CD1c-positive myeloid dendritic cell (primary cell): ENCODE results near the gene HIGD1B.
"Not testable (repeated sequence)": the region's sequence is repeated elsewhere in the genome, so short reads cannot be mapped to it uniquely, and the experiment has no call there.

ENCODE experiments used
- DNase-seq: peaks from one replicate; pipeline ENCODE4 v3.0.0-alpha.2; 2016; ENCODE audit errors: extremely low spot score

HIGD1B gene

DNA sequence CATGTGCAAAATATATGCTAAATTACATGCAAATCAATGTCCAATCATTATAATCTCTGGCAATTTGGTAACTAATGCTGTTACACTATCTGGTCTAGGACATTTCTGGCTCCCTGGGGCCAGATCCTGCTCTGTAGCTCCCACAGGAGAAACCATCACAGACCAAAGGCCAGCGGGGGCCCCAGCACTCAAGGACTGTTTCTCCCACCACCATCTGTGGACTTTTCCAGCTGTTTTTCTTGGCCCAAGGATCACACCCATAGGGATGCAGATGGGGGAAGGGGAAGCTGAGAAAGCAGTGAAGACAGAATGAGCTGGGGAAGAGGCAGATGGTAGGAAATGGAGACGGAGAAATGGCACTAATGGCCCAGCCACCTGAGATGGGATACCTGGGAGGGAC, at the start of gene HIGD1B:
Gene HIGD1B, plus strand, starts transcription at position 298 of the 400 bp plus-strand sequence. CDS start 270 bp downstream, outside the sequence.
- DNase-seq = no peak

GRCh38 chr17:44798356-44798755, 49.3 kb upstream of the HIGD1B start:
- no peak for DNase-seq

GRCh38 chr17:44801880-44802279, 45.8 kb upstream of the HIGD1B start:
- no peak for DNase-seq

- DNase-seq = no peak
These were observed 43.2 kb upstream of the HIGD1B start for GRCh38 chr17:44804302-44805089.

- DNase-seq = no peak
These were observed 40.4 kb upstream of the HIGD1B start for GRCh38 chr17:44807093-44807816.

GRCh38 chr17:44807817-44808155, 39.9 kb upstream of the HIGD1B start:
- DNase-seq = no peak

DNA sequence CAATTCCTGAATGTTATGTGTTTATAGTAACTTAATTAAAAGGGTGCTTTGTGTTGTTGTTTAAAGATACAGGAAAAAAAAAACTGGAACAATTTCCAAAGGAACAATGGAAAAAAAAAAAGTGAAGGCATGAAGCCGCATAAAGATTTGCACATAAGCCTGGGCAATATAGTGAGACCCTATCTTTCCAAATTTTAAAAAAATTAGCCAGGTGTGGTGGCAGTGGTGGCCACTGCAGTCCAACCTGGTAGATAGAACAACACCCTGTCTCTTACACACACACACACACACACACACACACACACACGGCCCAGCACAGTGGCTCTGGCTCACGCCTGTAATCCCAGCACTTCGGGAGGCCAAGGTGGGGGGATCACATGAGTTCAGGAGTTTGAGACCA, 39.5 kb upstream of the HIGD1B start:
- DNase-seq = no peak

- not testable (repeated sequence) for DNase-seq
These were observed 38.9 kb upstream of the HIGD1B start for GRCh38 chr17:44808656-44809388.

DNA sequence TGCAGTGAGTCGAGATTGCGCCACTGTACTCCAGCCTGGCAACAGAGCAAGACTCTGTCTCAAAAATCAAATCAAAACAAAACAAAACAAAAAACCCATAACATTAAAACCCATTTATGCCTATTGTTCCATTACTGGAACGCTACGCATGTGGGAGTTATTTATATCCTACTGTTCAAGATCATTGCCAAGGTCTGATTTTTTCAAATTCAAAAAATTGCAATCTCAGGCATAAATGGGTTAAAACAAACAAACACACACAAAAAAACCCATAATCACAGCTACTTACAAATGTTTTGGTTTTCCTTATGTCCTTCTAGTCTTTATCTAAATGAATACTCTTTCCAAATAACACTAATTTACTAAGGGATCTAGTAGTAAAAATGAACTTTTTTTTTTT, 35.4 kb upstream of the HIGD1B start:
- DNase-seq = no peak

GRCh38 chr17:44818508-44818907, 29.2 kb upstream of the HIGD1B start:
- DNase-seq = not testable (repeated sequence)

DNA sequence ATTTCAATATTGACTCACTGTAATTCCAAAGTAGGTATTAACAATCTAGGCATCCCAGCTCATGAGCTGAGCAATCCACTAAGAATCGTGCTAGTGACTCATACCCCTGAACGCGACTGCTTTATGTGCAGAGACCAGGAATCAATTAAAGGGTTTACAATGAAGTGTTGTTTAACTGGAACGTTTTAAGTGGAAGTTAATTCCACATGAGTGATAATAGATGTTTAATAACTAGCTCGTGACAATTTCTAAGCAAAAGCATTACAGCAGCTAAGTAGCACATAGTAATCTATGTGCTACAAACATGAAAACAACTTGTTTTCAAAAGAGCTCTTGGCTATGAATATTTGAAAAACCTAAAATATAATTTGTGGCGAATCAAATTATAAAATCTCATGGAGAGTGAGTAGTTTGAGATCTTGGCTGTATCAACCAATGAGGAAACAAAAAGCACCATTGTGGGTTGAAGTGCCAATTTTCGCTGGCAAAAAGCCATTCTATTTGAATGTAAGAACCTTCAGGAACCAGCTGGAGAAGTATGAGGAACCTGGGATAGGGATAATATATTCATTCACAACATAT, 27.0 kb upstream of the HIGD1B start:
- DNase-seq = no peak

DNA sequence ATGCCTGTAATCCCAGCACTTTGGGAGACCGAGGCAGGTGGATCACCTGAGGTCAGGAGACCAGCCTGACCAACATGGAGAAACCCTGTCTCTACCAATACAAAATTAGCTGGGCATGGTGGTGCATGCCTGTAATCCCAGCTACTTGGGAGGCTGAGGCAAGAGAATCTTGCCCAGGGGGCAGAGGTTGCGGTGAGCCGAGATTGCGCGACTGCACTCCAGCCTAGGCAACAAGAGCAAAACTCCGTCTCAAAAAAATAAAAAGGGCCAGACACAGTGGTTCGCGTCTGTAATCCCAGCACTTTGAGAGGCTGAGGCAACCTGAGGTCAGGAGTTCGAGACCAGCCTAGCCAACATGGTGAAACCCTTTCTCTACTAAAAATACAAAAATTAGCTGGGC, 22.4 kb upstream of the HIGD1B start:
- not testable (repeated sequence) for DNase-seq

- DNase-seq = no peak
These were observed 21.4 kb upstream of the HIGD1B start for GRCh38 chr17:44826123-44826790.

DNA sequence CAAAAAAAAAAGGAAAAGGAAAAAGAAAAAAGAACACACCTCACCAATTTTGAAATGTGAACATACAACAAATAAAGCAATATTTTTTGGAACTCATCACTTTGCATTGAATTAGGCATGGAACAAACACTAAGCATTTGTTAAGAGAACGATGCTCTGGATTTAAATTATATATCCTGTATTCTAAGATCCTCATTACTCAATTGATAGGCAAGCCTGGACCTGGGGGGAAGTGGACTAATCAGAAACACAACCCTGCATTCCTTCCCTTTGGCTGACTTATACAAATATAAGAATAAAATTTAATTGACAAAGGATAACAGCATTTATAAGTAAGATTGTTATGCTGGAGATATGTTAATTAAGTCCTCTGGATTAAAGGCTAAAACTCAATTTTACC, 19.8 kb upstream of the HIGD1B start:
- DNase-seq = no peak

- peak; percentile 12 for DNase-seq
These were observed 18.7 kb upstream of the HIGD1B start for GRCh38 chr17:44828919-44829522.

DNA sequence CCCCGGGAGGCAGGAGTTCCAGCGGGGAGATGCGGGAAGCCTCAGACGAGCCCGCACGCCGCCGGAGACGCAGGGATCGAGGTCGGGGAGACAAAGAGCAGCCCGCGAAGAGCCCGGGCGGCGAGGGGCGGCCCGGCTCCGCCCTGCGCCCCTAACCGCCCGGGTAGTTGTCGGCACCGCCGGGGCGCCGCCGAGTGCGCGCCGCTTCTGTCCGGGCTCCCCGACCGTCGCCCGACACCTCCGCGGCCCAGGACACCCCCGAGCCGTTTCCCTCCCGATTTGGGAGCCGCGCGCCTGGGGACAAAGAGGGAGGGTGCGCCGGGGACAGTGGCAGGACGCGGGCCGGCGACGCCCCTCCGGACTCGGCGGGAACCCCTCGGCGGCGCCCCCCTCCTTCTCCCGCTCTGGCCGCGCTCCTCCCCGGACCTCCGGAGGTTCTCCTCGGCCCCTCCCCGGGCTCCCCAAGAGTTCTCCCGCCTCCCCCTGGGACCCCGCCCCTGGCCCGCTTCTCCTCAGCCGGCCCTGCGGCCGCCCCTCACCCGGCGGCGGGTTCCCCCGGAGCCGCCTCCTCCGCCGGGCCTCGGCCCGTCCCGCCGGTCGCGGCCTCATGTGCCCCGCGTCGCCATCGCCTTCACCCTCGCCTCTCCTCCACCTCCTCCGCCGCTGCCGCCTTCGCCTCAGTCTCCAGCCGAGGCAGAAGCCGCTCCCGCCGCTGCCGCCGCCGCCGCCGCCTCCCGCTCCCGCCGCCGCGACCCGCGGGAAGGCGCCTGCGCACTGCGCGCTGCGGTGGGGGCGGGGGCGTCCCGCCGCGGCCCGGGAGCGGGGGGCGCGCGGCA, 17.9 kb upstream of the HIGD1B start, which contains the start of gene GJC1:
Gene GJC1, minus strand, starts transcription at position 765 of the 836 bp plus-strand sequence. CDS start 24,470 bp downstream, outside the sequence.
- DNase-seq = peak; percentile 8

DNA sequence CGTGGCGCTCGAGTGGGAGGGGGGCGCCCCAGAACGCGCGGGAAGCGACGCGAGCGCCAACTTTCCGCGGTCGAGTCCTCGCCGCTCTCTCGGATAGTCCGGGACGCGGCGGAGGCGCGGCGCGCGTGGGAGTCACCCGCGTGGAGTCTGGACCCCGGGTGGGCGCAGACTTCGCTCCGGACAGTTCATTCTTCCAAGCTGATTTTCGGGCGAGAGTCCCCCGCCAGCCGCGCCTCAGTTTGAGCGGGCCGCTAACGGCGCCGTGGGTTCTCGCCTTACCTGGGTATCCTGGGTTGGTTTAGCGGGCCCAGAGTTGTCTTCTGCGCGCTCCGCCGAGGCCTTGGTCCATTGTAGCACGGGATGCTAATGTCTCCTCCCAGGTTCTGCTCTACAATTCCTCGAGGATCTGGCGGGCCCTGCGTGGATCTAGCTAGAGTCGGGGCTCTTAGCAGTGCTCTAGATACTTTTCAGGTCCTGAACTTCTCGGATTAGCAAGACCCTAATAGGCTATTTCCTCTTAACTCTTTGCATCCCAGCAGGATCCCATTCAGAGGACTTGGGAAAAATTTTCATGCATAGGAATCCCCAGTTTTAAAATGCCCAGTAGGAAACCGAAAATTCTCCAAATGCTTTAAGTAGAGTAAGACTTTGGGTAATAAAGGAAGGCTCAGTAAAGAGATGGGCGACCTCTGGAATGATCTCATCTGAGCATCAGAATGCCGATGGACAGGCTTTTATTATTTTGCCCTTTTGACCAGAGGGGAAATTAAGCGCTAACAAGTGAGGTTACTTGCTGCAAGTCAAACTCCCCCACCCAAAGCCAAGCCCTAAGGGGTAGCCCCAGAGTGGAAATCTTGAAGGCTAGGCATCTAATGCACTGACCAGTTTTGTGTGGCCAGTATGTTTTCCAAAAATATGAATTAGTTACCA, 17.1 kb upstream of the HIGD1B start:
- no peak for DNase-seq

DNA sequence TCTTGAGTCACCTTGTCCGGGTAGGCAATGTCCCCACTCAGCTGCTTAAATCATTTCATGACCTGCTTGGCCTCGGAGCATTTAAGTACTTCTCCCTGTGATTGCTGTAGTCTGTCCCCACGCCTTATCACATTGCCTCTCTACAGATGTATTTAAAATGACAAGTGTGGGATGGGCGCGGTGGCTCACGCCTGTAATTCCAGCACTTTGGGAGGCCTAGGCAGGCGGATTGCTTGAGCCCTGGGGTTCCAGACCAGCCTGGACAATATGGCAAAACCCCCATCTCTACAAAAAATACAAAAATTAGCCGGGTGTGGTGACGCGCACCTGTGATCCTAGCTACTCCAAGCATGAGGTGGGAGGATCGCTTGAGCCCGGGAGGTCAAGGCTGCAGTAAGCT, 16.3 kb upstream of the HIGD1B start:
- DNase-seq = no peak

DNA sequence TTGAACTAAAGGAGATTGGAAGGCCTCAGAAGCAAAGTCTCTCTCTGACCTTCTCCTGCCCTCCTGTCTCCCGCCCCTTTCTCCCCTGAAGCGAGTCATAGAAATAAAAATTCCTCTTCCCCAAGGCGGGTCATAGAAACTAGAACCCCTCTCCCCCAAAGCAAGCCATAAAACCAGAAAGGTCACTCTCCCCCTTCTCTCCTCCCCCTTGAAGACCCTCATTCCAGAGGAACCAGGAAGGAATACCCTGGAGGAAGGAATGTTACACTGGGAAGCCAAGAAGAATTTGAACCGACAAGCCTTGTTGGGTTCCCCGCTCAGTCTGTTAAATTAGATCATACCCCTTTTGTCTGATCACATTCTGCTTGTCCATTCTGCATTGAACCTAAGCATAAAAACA, 14.9 kb upstream of the HIGD1B start:
- DNase-seq = no peak
